HepG2 (cell line): ENCODE results near the gene MMD2. TPM values are rescaled to one million over a fixed set of nuclear protein-coding genes. Genes with fewer than 3 reads are reported as not detected.

Experiments used
- ATAC-seq: fragments of 200-7000 bp; cut with Tn5 transposase; 3 replicates; pipeline ENCODE4 v1.9.1; 2020; ENCODE audit warnings: mild to moderate bottlenecking, moderate library complexity
- BruUV-seq: library from RNA; stranded (reverse); fragments of 400-500 nt; replicated peaks from 2 replicates; lab custom pipeline; 2021; lab: Mats Ljungman, UMichigan
- CTCF ChIA-PET: fragments of 300-600 bp; formaldehyde crosslinking; extraction: SDS; loops from one replicate; lab custom pipeline; 2021; ENCODE audit warnings: low total read pairs, inconsistent platforms, low intra/inter-chr PET ratio; lab: Yijun Ruan, JAX
- POLR2A ChIA-PET: fragments of 350-600 bp; sonication (Branson Sonifier 250); formaldehyde crosslinking; loops from one replicate; lab custom pipeline; 2020; ENCODE audit warnings: antibody characterized with exemption, inconsistent platforms; lab: Yijun Ruan, JAX
- DNase-seq: peaks from one replicate; pipeline ENCODE4 v3.0.0-alpha.2; 2015; ENCODE audit warnings: low spot score
- FAIRE-seq: peaks from 3 replicates; lab custom pipeline; 2011; peaks lifted over from hg19 to GRCh38; lab: Jason Lieb, UNC
- H2AFZ ChIP-seq: one replicate; pipeline ENCODE4 v1.6.1; 2011; ENCODE audit warnings: low read length, inconsistent platforms
- H3K27ac ChIP-seq: fragments of 300-600 bp; 3 replicates; pipeline ENCODE4 v1.8.0; 2011; ENCODE audit warnings: mixed run types, mild to moderate bottlenecking, mixed read lengths, low read length, inconsistent platforms; ENCODE audit not compliant: insufficient read depth; ENCODE audit errors: extremely low read length
- H3K27me3 ChIP-seq, 2 experiments: fragments of 200-600 bp in 1 of 2; 2 replicates in 1 of 2; 3 replicates in 1 of 2; pipeline versions ENCODE4 v1.6.0 to v1.8.0; 2011; ENCODE audit warnings: low read length in 2 of 2, mild to moderate bottlenecking in 2 of 2, moderate library complexity in 2 of 2, inconsistent platforms in 1 of 2; ENCODE audit not compliant: insufficient read depth in 2 of 2, control insufficient read depth in 1 of 2
- H3K36me3 ChIP-seq, 2 experiments: fragments of 200-600 bp in 1 of 2; replicated peaks in 1 of 2; 2 replicates in 1 of 2; 3 replicates in 1 of 2; pipeline versions ENCODE4 v1.5.1 to v1.8.0; 2011; ENCODE audit warnings: low read length in 2 of 2, inconsistent platforms in 1 of 2; ENCODE audit not compliant: insufficient read depth in 2 of 2, control insufficient read depth in 1 of 2
- H3K4me1 ChIP-seq: 2 replicates; pipeline ENCODE4 v1.5.1; 2012; ENCODE audit warnings: low read length, inconsistent platforms; ENCODE audit not compliant: insufficient read depth
- H3K4me2 ChIP-seq: 2 replicates; pipeline ENCODE4 v1.6.0; 2011; ENCODE audit warnings: low read depth, low read length, inconsistent platforms
- H3K4me3 ChIP-seq, 3 experiments: fragments of 200-600 bp in 1 of 3; sonication (generic), shearing (Covaris generic) in 1 of 3; replicated peaks in 1 of 3; 2 replicates each; pipeline ENCODE4 v1.5.1; 2011 to 2016; ENCODE audit warnings: low read length in 3 of 3, inconsistent platforms in 2 of 3, low read depth in 2 of 3, mild to moderate bottlenecking in 2 of 3, control low read depth in 1 of 3, mixed read lengths in 1 of 3; ENCODE audit not compliant: insufficient read depth in 1 of 3
- H3K79me2 ChIP-seq: one replicate; pipeline ENCODE4 v1.6.1; 2011; ENCODE audit warnings: low read length, inconsistent platforms; ENCODE audit not compliant: insufficient read depth
- H3K9ac ChIP-seq: 2 replicates; pipeline ENCODE4 v1.6.0; 2011; ENCODE audit warnings: mild to moderate bottlenecking, low read depth, low read length, inconsistent platforms; ENCODE audit not compliant: insufficient read depth
- H3K9me3 ChIP-seq: 2 replicates; pipeline ENCODE4 v1.5.1; 2012; ENCODE audit warnings: mild to moderate bottlenecking, low read length
- H4K20me1 ChIP-seq: 2 replicates; pipeline ENCODE4 v1.6.0; 2011; ENCODE audit warnings: inconsistent platforms, mild to moderate bottlenecking, low read length, moderate library complexity; ENCODE audit not compliant: insufficient read depth
- ATF5 ChIP-seq: sonication (generic); formaldehyde crosslinking; IDR thresholded peaks from 2 replicates; pipeline ENCODE4 v1.4.0; 2020; ENCODE audit warnings: mild to moderate bottlenecking, low read depth, missing genetic modification reagents
- CREB3 ChIP-seq: sonication (generic); formaldehyde crosslinking; IDR thresholded peaks from 2 replicates; pipeline ENCODE4 v1.5.0; 2020; ENCODE audit warnings: missing genetic modification reagents
- FOXO4 ChIP-seq: sonication (generic); formaldehyde crosslinking; conservative IDR thresholded peaks from 2 replicates; pipeline ENCODE4 v1.8.1; 2023; ENCODE audit warnings: missing genetic modification reagents
- GPBP1L1 ChIP-seq: sonication (generic); formaldehyde crosslinking; IDR thresholded peaks from 2 replicates; pipeline ENCODE4 v1.5.0; 2020; ENCODE audit warnings: mild to moderate bottlenecking, missing genetic modification reagents
- JDP2 ChIP-seq: sonication (generic); formaldehyde crosslinking; IDR thresholded peaks from 2 replicates; pipeline ENCODE4 v1.8.1; 2022; ENCODE audit warnings: missing genetic modification reagents, borderline replicate concordance
- MLX ChIP-seq: IDR thresholded peaks from 2 replicates; pipeline ENCODE4 v1.6.1; 2016
- MZF1 ChIP-seq: sonication (generic); formaldehyde crosslinking; IDR thresholded peaks from 2 replicates; pipeline ENCODE4 v1.8.1; 2023; ENCODE audit warnings: mild to moderate bottlenecking, missing genetic modification reagents, borderline replicate concordance
- RBM39 ChIP-seq: fragments of 200-400 bp; formaldehyde crosslinking; IDR thresholded peaks from one replicate; pipeline ENCODE4 v1.6.1; 2018; ENCODE audit warnings: antibody characterized with exemption, mild to moderate bottlenecking, low read depth, low read length; ENCODE audit not compliant: poor library complexity, severe bottlenecking
- RFX5 ChIP-seq: IDR thresholded peaks from 2 replicates; pipeline ENCODE4 v1.6.1; 2011; ENCODE audit warnings: low read depth, low read length, improper control_type of control experiment
- SMAD1 ChIP-seq: sonication (generic); formaldehyde crosslinking; IDR thresholded peaks from 2 replicates; pipeline ENCODE4 v1.4.0; 2020; ENCODE audit warnings: missing genetic modification reagents, low read depth, mild to moderate bottlenecking, borderline replicate concordance
- SP1 ChIP-seq, 2 experiments: fragments of 450-650 bp in 1 of 2; sonication (generic) in 1 of 2; formaldehyde crosslinking in 1 of 2; IDR thresholded peaks; 2 replicates each; pipeline versions ENCODE4 v1.4.0 to v1.6.1; 2016 to 2020; ENCODE audit warnings: missing genetic modification reagents in 1 of 2
- ZNF230 ChIP-seq: sonication (generic); formaldehyde crosslinking; IDR thresholded peaks from 2 replicates; pipeline ENCODE4 v1.4.0; 2020; ENCODE audit warnings: mild to moderate bottlenecking, missing genetic modification reagents
- ZNF282 ChIP-seq: fragments of 450-650 bp; IDR thresholded peaks from 2 replicates; pipeline ENCODE4 v1.6.1; 2018; ENCODE audit not compliant: partially characterized antibody
- ZNF570 ChIP-seq: sonication (generic); formaldehyde crosslinking; IDR thresholded peaks from 2 replicates; pipeline ENCODE4 v1.4.0; 2020; ENCODE audit warnings: mild to moderate bottlenecking, missing genetic modification reagents, borderline replicate concordance
- WGBS: methylation state at CpG from one replicate; pipeline ENCODE4 v1.1.6; 2017; ENCODE audit warnings: low lambda C conversion rate; 5-methylcytosine and 5-hydroxymethylcytosine counted together
- in situ Hi-C: cut with HindIII; loops from 2 replicates; pipeline ENCODE4 v1.10.0; 2017; ENCODE audit warnings: low pct_unique_long_range_greater_than_20kb; ENCODE audit not compliant: extremely low pct_ligation_motif_present
- intact Hi-C: fragments of 100-400 bp; cut with micrococcal nuclease; formaldehyde crosslinking; loops from one replicate; pipeline ENCODE4 v1.10.0; 2022; ENCODE audit not compliant: unreplicated experiment
- polyA plus RNA-seq, 8 experiments: library from polyadenylated mRNA; depleted of rRNA in 3 of 8; stranded (reverse) in 7 of 8; unstranded in 1 of 8; fragments of >200 nt; fragmentation: Illumina TruSeq in 4 of 8; extraction: Trizol in 4 of 8; gene quantifications; 2 replicates each; pipeline versions ENCODE4 v1.2.1 to v1.2.3, GENCODE V29; 2011 to 2016; ENCODE audit warnings: low read depth in 4 of 8, missing spikeins in 1 of 8, mixed read lengths in 1 of 8; ENCODE audit not compliant: insufficient read depth in 1 of 8
- total RNA-seq, 5 experiments: library from RNA; depleted of rRNA; stranded (reverse); fragments of >200 nt; fragmentation: Illumina TruSeq; extraction: Trizol; gene quantifications; 2 replicates each; pipeline ENCODE4 v1.2.3, GENCODE V29; 2016; ENCODE audit warnings: low read depth in 1 of 5
- TF ChIP-seq, protein P1 (sequence below): sonication (generic); formaldehyde crosslinking; IDR thresholded peaks from 2 replicates; pipeline ENCODE4 v1.4.0; 2020; ENCODE audit warnings: missing genetic modification reagents, mild to moderate bottlenecking, borderline replicate concordance
- TF ChIP-seq, protein P2 (sequence below): sonication (generic); formaldehyde crosslinking; IDR thresholded peaks from 2 replicates; pipeline ENCODE4 v1.8.1; 2023; ENCODE audit warnings: mild to moderate bottlenecking, missing genetic modification reagents, borderline replicate concordance
- TF ChIP-seq, protein P3 (sequence below): sonication (generic); formaldehyde crosslinking; IDR thresholded peaks from 2 replicates; pipeline ENCODE4 v1.9.0; 2021; ENCODE audit warnings: missing genetic modification reagents, borderline replicate concordance

The MMD2 gene
- total and polyA plus RNA-seq, 2 of the 13 experiments (the other 11 are each of a cell fraction or from before 2014, with no cell fraction given) = not detected

DNA sequence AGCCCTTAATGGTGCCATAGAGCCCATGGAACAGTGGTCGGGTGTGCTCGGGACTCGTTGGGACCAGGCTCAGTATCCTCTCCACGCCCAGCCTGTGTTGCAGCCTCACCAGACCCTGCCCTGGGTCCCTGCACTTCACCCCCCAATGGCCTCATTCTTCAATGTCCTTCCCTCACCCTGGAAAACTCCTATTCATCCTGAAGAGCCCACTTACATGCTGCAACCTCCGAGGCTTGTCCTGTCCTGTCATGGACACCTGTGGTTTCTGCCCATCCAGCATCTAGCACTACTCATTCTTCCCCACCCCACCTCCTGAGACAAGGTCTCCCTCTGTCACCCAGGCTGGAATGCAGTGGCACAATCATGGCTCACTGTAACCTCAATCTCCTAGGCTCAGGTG lies 7.7 kb downstream of the MMD2 start:
- no peaks in the 10 kb centered on the region for H3K79me2 ChIP-seq
- no TSS peak for BruUV-seq
- H3K36me3 ChIP-seq = no peaks in the 10 kb centered on the region
- H3K4me3 ChIP-seq = no peak overlapping the region
- intact Hi-C loops (no loop called here), in situ Hi-C loops (no loop called here)
- WGBS = 0% methylated on average over 5 of the region's 5 CpGs
- H3K9me3 ChIP-seq = no peaks in the 10 kb centered on the region
- no peak overlapping the region for H3K9ac ChIP-seq
- no peaks in the 10 kb centered on the region for H4K20me1 ChIP-seq
- ChIA-PET CTCF (no interaction called here), POLR2A (no interaction called here)
- DNase-seq = no peak
- no peak overlapping the region for H3K4me2 ChIP-seq
- H3K27me3 ChIP-seq = 0 out of 5 replicates have a peak, but pooled peaks cover 0 to 1% of the 10 kb centered on the region in 2 experiments
- H3K4me1 ChIP-seq = no peaks in the 10 kb centered on the region
- no peak overlapping the region for H3K27ac ChIP-seq
- no peak for FAIRE-seq
- no peak overlapping the region for H2AFZ ChIP-seq
- ATAC-seq = no peak
- TF ChIP-seq ZNF230 (no peak), CREB3 (CRISPR knock-in tag) (no peak), ZNF282 (no peak), JDP2 (CRISPR knock-in tag) (no peak), RBM39 (no peak), ATF5 (CRISPR knock-in tag) (no peak), FOXO4 (CRISPR knock-in tag) (no peak), ZNF570 (CRISPR knock-in tag) (no peak), SMAD1 (CRISPR knock-in tag) (no peak), SP1 (IDR thresholded peaks at IDR 0.05) (no peak), SP1 (CRISPR knock-in tag; IDR thresholded peaks at IDR 0.05) (no peak), MLX (CRISPR knock-in tag) (no peak), MZF1 (CRISPR knock-in tag) (no peak), GPBP1L1 (CRISPR knock-in tag) (no peak), RFX5 (no peak)
- TF ChIP-seq, protein P1, sequence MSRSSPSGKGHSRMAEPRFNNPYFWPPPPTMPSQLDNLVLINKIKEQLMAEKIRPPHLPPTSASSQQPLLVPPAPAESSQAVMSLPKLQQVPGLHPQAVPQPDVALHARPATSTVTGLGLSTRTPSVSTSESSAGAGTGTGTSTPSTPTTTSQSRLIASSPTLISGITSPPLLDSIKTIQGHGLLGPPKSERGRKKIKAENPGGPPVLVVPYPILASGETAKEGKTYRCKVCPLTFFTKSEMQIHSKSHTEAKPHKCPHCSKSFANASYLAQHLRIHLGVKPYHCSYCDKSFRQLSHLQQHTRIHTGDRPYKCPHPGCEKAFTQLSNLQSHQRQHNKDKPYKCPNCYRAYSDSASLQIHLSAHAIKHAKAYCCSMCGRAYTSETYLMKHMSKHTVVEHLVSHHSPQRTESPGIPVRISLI (CRISPR knock-in tag) = no peak
- TF ChIP-seq, protein P2, sequence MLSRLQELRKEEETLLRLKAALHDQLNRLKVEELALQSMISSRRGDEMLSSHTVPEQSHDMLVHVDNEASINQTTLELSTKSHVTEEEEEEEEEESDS (CRISPR knock-in tag) = no peak
- TF ChIP-seq, protein P3, sequence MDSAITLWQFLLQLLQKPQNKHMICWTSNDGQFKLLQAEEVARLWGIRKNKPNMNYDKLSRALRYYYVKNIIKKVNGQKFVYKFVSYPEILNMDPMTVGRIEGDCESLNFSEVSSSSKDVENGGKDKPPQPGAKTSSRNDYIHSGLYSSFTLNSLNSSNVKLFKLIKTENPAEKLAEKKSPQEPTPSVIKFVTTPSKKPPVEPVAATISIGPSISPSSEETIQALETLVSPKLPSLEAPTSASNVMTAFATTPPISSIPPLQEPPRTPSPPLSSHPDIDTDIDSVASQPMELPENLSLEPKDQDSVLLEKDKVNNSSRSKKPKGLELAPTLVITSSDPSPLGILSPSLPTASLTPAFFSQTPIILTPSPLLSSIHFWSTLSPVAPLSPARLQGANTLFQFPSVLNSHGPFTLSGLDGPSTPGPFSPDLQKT = no peak
